CD4-positive, alpha-beta T cell treated with Interleukin-10 for 1 hour (primary cell): ENCODE results near the gene TAB2.
"Not testable (repeated sequence)": the region's sequence is repeated elsewhere in the genome, so short reads cannot be mapped to it uniquely, and the experiment has no call there.

Experiments
- DNase-seq: peaks from one replicate; pipeline ENCODE4 v3.0.0-alpha.2; 2020

The TAB2 gene

DNA sequence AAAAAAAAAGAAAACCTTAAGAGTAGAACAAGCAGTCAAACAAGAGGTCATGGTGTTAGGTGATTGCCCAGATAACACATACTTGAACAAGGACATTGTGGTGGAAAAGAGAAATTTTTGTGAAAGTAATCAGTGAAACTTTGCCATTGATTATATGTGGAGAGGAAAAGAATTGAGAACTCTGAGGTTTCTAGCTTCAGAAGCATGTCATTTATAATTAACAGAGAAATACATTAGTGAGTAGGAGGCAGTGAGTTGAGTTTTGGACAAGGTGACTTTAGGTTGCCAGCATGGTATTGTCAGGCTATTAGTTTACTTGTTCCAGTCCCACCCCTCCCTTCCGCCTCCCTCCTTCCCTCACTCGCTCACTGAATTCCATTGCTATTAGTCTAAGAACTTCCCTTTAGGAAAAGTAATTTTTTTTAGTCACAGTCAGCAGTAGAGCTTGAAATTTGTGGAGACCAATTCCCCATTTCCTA lies 17.2 kb downstream of the TAB2 start:
- no peak for DNase-seq

DNA sequence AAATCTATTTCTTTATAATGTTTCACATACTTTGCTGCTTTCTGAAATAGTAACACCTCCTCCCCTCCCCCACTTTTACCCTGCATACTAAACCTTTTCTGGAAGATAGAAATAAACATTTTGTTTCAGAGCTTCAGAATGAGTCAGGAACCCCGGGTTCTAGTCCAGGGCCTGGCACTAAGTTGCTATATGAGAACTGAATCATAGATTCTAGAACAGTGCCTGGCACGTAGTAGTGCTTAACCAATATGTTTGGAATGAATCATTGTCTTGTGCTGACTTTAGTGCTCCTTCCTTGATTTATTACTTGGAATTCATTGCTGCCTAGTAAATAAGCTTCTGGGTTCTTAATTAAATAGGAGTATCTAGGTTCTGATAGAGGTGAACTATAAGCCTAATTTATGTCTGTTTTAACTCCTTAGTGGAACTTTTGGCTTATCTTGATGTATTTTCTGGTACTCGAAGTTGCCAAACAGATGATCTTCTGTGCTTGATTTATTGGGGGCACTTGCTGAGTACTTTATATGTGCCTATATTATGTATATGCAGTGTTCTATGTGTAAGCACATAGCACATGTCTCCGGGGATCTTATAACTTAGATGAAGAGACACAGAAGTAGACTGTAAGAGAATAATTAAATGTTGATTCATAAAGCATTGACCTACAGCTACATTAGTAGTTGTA lies 18.6 kb downstream of the TAB2 start:
- no peak for DNase-seq

DNA sequence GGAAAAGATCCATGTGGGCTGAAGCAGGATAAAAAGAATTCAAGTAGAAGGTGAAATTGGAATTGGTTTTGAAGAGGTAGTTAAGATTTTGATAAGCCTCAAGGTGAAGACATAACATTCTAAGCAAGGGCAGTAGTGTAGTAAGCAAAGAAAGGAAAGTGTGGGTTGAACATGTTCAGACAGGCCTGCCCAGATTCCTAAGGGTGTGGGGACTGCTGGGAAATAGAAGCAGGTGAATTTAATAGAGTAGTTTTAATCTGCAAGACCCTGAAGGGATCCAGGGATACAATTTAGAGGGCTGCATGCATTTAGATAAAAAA lies 19.1 kb downstream of the TAB2 start:
- DNase-seq: no peak

DNA sequence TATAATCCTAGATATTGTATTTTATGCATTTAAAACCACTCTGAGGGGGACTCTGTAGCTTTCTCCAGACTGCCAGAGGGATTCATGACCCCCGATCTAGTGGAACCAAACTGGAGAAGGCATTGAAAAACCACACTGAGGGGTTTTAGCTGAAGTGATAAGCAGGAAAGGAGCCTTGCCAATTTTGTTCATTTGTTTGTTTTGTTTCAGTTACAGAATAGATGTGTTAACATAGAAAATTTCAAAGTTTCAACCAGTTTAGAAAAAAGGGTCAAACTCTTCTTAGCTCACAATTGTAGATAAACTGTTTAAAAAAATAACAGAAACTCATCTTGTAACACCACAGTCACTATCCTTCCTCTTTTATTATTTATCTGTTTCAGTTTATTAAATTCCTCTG lies 19.8 kb downstream of the TAB2 start:
- no peak for DNase-seq

DNA sequence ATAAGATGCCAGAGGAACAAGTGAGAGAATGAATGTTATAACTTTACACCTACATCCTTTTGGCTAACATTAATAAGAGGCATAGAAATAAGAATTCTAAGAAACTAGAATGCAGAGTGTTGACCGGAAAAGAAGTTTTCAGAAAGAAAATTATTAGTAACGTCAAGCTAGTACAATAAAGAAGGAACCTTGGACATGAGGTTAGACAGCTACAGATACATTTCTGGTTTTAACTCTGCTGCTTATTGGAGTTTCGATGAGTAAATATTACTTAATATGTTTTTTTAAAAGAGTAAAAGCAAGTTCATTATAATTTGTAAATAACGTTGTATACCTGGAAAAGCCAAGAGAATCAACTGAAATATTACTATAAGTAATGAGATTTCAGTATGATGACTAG lies 22.7 kb downstream of the TAB2 start:
- no peak for DNase-seq

DNA sequence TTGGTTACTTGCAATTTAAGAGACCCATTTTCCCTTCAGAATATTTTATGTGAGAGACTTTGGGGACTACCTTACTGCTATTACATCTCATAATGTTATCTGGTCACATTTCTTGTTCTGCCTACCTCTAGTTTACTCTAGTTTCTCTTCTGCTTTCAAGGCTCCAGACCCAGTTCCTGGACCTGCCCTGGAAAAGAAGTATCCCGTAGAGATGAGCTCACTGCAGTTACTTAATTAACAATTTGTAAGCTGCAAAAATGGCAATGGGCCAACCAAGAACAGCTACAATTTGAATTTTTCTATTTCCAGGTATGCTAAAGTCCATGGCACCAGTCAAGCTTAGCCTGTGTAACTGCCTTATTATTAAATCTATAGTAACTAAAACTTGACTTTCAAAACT lies 25.0 kb downstream of the TAB2 start:
- DNase-seq: no peak

DNA sequence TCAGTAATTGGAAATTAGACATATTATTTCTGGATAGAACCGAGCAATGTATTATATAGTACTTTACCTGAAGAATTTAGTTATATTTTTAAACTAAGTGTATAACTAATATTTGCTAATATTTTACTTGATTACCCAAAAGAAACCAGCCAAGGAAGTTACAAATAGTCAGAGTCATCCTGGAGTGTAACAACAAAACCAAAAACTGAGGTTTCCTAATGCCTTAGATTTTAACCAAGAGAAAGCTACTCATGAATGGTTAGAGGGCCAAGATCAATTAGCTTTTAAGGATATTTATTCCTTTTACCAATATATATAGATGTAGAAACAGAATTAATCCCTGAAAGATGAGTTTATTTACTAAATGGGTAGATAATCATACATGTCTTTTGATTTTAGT lies 26.0 kb downstream of the TAB2 start:
- no peak for DNase-seq

DNA sequence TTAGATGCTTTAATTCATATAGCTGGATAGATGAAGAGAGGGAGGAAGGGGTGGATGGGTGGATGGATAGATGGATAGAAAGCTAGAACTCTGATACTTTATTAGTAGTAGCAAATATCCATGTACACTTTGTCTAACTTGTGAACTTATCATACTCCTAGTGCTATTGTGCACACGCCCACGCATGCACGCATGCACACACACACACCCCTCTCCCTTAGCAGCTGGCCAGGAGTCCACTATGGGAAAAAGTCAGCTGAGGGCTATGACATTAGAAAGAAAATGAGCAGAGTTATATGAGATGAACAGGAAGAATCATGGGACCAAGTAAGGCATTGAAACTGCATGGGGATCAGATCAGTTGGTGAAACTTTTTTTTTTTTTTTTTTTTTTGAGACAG lies 28.6 kb downstream of the TAB2 start:
- no peak for DNase-seq

DNA sequence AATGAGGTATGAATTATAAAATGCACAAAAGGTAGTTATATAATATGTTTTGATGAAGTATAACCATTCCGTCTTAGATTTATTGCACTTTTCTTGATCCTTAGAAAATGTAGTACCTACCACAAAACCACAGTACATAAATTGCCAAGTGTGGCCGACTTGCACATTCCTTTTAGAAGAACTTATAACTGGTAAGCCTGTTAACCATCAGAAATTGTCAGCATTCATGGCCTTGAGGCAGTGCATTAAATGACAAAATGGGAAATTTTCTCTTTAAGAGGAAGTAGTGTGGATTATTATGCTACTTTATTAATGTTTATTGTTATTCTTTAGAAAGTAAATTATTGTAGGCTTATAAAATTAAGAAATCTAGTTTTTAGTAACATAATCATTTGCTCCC lies 29.6 kb downstream of the TAB2 start:
- DNase-seq: no peak

DNA sequence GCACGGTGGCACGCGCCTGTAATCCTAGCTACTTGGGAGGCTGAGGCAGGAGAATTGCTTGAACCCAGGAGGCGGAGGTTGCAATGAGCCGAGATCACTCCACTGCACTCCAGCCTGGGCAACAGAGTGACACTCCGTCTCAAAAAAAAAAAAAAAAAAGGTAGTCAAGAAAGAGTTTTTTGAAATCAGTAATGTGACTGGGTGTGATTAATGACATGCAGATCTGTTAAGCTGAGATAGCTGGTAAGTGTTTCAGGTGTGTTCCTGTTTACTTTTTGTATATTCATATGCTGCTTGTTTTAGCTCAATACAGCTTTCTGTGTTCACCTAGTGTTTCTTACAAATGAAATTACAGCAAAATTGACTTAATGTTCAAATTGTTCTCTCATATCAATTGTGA lies 31.8 kb downstream of the TAB2 start:
- DNase-seq: not testable (repeated sequence)

DNA sequence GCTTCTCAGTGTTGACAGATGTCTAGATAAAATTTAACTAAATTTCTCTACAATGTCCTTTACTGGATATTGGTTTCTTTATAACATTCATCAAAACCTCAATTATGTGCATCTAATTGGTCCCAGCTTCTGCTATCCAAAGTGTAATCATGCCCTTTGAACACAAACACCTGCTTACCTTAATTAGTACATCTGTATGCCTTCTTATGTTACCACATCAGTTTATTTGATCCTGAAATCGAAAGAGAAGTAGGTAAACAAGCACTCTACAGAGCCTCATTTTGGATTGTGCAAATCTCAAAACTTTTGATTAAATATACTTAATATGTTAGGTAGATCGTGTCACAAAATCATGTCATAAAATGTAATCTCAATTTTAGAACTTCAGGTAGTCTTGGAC lies 36.5 kb downstream of the TAB2 start:
- no peak for DNase-seq

DNA sequence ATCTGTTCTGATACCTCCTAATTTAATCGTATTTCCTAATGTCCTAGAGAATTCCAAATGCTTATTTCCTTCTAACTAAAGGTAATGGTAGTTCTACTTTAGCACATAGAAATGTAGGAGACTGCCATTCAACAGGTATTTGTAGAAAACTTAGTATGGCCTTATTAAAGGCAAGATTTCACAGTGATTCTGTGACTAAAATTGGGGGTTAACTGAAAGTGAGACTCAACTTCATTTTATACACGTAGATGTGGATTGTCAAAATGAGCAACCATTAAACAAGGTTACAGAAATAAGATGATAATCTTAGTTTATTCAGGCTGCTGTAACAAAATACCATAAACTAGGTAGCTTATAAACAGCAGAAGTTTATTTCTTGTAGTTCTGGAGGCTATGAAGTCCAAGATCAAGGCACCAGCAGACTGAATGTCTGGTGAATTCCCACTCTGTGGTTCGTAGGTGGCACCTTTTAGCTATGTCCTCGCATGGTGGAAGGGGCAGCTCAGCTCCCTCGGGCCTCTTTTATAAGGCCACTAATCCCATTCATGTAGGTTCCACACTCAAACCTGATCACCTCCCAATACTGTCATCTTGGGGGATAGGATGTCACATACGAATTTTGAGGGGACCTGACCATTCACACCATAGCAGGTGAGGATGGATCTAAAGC lies 38.7 kb downstream of the TAB2 start:
- DNase-seq: no peak

DNA sequence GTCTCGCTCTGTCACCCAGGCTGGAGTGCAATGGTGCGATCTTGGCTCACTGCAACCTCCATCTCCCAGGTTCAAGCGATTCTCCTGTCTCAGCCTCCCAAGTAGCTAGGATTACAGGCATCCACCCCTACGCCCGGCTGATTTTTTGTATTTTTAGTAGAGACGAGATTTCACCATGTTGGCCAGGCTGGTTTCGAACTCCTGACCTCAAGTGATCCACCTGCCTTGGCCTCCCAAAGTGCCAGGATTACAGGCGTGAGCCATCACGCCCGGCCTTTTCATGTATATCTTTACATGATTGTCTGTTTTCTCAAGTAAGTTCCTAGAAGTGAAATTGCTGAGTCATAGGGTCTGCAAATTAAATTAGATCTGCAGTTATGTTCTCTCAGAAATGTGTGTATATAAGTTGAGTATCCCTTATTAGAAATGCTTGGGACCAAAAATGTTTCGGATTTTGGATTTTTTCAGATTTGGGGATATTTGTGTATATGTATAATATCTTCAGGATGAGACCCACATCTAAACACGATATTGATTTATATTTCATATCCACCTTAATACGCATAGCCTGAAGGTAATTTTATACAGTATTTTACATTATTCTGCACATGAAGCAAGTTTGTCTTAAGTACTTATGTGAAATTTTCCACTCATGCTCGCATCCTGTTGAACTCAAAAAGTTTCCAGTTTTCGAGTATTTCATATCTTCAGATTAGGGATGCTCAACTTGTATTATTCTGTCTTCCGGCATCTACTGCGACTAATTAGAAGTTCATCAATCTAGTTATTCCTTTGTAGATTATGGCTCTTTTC lies 40.4 kb downstream of the TAB2 start:
- no peak for DNase-seq

DNA sequence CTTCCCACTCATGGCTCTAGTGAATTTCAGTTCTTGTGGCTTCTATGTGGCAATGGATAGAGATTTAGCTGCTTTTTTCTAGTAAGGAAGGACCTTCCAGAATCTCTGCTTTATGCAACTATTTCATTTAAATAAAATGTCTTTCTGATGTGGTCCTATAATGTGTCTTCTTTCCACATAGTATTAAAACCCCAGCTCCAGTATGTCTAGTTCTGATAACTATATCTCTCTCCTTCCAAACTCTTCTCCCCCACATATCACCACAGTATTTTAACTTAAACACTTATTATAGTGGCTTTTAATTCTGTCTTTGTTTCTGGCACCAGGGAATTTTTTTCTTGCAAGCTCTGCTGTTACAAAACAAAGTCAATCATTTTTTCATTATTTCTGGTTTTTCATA lies 41.9 kb downstream of the TAB2 start:
- DNase-seq: no peak

DNA sequence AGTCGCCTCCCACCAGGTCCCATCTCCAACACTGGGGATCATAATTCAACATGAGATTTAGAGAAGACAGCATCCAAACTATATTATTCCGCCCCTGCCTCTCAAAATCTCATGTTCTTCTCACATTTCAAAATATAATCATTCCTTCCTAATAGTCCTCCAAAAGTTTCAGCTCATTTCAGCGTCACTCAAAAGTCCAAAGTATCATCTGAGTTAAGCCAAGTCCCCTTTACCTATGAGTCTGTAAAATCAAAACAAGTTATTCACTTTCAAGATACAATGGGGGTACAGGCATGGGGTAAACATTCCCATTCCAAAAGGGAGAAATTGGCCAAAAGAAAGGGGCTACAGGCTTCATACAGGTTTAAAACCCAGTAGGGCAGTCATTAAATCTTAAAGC lies 43.0 kb downstream of the TAB2 start:
- DNase-seq: no peak

DNA sequence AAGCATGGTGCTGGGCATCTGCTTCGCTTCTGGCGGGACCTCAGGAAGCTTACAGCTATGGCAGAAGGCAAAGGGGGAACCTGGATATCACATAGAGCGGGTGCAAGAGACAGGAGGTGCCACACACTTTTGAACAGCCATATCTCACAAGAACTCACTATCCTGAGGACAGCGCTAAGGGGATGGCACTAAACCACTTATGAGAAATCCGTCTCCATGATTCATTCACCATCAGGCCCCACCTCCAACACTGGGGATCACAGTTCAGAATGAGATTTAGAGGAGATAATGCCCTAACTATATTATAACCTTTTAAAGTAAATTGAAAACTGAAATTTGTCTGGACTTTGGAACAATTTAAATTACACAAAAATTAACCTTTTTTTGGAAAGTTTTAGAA lies 44.8 kb downstream of the TAB2 start:
- DNase-seq: no peak

DNA sequence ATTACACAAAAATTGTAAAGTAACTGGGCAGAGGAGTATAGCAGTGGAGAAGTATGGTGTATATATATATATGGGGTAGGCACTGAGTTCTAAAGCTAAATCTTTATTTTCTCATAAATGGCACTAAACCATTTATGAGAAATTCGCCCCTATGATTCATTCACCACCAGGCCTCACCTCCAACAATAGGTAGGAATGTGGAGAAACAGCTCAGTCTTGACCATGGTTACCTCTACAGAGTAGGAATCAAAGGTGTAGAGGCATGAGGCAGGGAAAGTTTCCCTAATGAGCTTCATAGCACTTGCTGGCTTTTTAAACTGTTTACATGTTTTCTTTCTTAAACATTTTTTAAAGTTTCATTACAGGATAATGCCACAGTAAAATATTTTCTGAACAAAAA lies 45.6 kb downstream of the TAB2 start:
- no peak for DNase-seq

DNA sequence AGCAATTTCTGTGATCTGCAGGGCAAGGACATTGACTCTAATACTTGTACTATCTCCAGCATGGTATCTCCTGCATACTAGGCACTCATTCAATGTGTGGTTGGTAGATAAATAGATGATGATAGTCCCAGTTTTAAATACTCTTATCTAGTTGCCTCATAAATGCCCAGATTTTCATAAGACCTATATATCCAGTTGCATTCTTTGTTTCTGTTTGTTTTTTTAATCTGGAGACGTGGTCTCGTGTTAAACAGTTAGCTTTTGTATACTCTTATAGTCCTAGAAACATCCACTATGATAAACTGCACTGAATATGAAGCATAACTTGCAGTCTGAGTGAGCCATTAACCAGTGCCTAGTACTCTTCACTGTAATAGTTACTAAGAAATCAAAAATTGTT lies 47.0 kb downstream of the TAB2 start:
- no peak for DNase-seq

DNA sequence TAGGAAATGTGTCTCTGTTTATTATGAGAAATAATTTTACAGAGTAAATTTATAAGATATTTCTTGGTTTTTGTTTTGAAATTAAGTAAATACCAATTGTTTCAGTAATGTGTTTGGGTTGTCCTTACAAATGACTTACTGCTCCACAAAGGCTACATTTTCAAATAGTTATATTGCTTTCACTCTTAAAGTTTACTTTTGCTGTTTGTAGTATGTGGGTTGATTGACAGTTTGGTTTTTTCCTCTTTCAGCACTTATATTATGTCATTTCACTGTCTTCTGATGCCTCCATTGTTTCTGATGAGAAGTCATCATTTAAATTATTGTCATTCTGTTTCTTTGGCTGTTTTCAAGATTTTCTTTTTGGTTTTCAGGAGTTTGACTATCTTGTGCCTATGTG lies 47.7 kb downstream of the TAB2 start:
- no peak for DNase-seq

DNA sequence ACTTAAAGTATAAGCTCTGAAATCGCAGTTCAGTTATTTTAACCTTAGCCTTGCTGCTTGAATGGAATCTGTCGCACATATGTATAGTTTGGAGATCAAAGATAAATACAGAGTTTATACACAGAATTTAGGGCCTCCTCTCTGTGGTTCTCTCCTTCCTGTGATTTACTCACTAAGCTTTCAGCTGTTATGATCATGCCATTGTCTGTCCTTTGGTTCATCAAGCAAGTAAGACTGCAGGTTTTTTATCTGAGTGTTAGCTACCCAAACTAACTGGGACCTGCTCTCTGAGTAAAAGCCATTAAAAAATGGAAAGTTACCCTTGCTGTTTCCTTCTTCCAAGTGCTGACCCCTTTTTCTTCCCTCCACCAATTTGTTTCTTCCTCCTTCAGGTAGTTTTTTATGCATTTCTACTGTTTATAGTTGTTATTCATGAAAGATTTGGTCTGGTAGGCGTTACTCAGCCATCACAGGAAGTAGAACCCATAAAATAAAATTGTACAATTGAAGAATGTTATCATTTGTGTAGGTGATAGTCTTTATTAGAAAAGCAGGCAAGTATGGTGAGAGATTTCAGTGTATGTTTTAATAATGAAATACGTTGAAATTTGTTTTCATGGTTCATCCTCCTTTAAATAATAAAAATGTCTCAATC lies 48.9 kb downstream of the TAB2 start:
- DNase-seq: peak; percentile 54

DNA sequence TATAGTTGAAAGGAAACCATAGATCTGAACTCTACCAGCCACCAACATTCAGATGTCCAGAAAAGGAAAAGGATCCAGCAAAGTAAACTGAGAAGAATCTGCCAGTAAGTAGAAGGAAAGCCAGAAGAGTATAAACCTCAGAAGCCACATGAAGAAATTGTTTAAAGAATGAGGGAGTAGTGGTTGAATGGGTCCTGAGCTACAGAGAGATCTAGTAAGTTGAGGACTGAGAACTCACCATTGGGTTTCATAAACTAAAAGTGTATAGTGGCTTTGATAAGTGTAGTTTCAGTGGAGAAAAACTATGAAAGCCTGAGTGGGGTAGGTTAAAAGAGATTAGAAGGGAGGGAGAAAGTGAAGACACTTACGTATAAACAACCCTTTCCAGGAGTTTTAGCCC lies 50.6 kb downstream of the TAB2 start:
- DNase-seq: no peak

DNA sequence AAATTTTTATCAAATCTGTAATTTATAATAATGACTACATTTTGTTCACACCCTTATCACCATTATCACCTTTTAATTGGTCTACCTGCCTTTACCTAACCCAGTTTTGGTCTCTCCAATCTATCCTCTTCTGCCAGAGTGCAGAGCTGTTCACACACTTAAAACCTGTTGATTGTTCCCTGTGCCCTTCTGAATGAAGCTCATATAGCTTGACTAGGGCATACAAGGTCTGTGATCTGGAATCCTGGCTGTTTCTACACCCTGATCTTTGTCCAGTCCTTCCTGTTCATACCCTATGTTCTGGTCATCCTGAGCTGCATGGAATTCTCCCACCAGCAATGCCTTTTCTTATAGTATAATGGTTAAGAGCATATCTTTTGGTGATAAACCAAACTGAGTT lies 53.6 kb downstream of the TAB2 start:
- no peak for DNase-seq

DNA sequence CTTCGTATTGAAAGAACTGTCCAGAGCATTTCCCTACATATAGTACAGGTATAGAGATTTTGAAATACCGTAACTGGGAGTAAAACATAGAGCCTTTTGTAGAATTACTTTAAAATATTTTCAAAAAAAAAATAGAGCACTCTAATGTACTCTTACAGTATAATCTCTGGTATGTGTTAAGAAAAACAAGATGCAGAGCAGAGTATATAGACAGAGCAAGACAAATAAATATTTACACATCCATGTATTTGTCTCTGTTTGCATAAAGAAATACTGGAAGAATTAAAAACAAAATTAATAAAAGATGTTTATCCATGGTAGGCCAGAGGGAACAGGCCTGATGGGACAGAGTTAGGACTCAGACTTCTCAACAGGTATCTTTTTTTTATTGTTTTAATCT lies 54.5 kb downstream of the TAB2 start:
- DNase-seq: no peak

DNA sequence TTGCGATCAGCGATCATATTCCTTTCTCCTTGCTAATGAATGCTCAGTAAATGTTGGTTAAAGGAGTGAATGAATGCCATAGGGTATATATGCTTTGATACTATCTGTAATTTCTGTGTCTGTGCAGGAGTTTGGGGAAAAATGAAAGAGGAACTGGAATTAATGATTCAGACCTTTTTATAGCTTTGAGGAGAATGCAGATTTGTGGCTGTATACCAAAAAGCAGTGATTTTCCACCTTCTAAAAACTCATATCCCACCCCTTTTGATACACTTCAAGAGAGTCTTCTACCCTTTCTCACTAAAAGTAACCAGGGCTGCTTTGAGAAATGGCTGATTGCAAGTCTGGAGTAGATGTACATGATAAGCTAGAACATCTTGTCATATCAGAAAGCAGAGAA lies 56.0 kb downstream of the TAB2 start:
- no peak for DNase-seq
